ENCODE data around the gene CFI. TPM values are rescaled to one million over a fixed set of nuclear protein-coding genes. Genes with fewer than 3 reads are reported as not detected.
A peak's percentile ranks its signal among the peaks of the same experiment; 100 is the strongest.

CFI gene
- polyA plus RNA-seq, 2 donors = 5.7 to 7.9 TPM

- no peaks in the 10 kb centered on the region for H3K27me3 ChIP-seq (ENCODE audit: control insufficient read depth in 1 of 2, insufficient read depth in 2 of 2, low read length in 2 of 2)
Observed at GRCh38 chr4:109701566-109702410, 100.0 kb downstream of the CFI start.

GRCh38 chr4:109699553-109700225, 102.1 kb downstream of the CFI start:
- WGBS, 2 donors = 71 to 88% methylated on average over 8 of the region's 8 CpGs
- no peak overlapping the region for H3K27ac ChIP-seq (ENCODE audit: low read depth in 2 of 2, low read length in 1 of 2)

More at GRCh38 chr4:109701566-109702410, 100.0 kb downstream of the CFI start:
- Histone ChIP-seq H3K36me3 (ENCODE audit: control insufficient read depth in 2 of 2, insufficient read depth in 2 of 2, low read length in 1 of 2) (no peaks in the 10 kb centered on the region), H3K27ac (ENCODE audit: low read depth in 2 of 2, low read length in 1 of 2) (peak overlapping the region in 1 of 2 donors; percentile 97), H3K4me1 (ENCODE audit: control insufficient read depth in 2 of 2, insufficient read depth in 2 of 2, low read length in 1 of 2) (peaks cover 0 to 2% of the 10 kb centered on the region in 2 donors), H3K4me3 (ENCODE audit: low read depth in 1 of 2, low read length in 2 of 2) (peak overlapping the region; percentile 67 to 94), H3K9me3 (ENCODE audit: control insufficient read depth in 2 of 2, insufficient read depth in 1 of 2, low read depth in 1 of 2, low read length in 1 of 2) (no peaks in the 10 kb centered on the region)
- WGBS, 2 donors = 41 to 52% methylated on average over 21 of the region's 21 CpGs

GRCh38 chr4:109698656-109699055, 103.1 kb downstream of the CFI start:
- Histone ChIP-seq H3K4me3 (ENCODE audit: low read depth in 1 of 2, low read length in 2 of 2) (no peak overlapping the region), H3K27ac (ENCODE audit: low read depth in 2 of 2, low read length in 1 of 2) (no peak overlapping the region), H3K4me1 (ENCODE audit: control insufficient read depth in 2 of 2, insufficient read depth in 2 of 2, low read length in 1 of 2) (peaks cover 0 to 2% of the 10 kb centered on the region in 2 donors), H3K9me3 (ENCODE audit: control insufficient read depth in 2 of 2, insufficient read depth in 1 of 2, low read depth in 1 of 2, low read length in 1 of 2) (no peaks in the 10 kb centered on the region), H3K27me3 (ENCODE audit: control insufficient read depth in 1 of 2, insufficient read depth in 2 of 2, low read length in 2 of 2) (no peaks in the 10 kb centered on the region), H3K36me3 (ENCODE audit: control insufficient read depth in 2 of 2, insufficient read depth in 2 of 2, low read length in 1 of 2) (no peaks in the 10 kb centered on the region)
- 94 to 98% methylated on average over 1 of the region's 1 CpG for WGBS, 2 donors

More at GRCh38 chr4:109699553-109700225, 102.1 kb downstream of the CFI start:
- no peak overlapping the region for H3K4me3 ChIP-seq (ENCODE audit: low read depth in 1 of 2, low read length in 2 of 2)
- H3K9me3 ChIP-seq (ENCODE audit: control insufficient read depth in 2 of 2, insufficient read depth in 1 of 2, low read depth in 1 of 2, low read length in 1 of 2) = no peaks in the 10 kb centered on the region
- no peaks in the 10 kb centered on the region for H3K36me3 ChIP-seq (ENCODE audit: control insufficient read depth in 2 of 2, insufficient read depth in 2 of 2, low read length in 1 of 2)
- peaks cover 0 to 2% of the 10 kb centered on the region in 2 donors for H3K4me1 ChIP-seq (ENCODE audit: control insufficient read depth in 2 of 2, insufficient read depth in 2 of 2, low read length in 1 of 2)
- H3K27me3 ChIP-seq (ENCODE audit: control insufficient read depth in 1 of 2, insufficient read depth in 2 of 2, low read length in 2 of 2) = no peaks in the 10 kb centered on the region

- 89 to 92% methylated on average over 1 of the region's 1 CpG for WGBS, 2 donors
- Histone ChIP-seq H3K27ac (ENCODE audit: low read depth in 2 of 2, low read length in 1 of 2) (no peak overlapping the region), H3K9me3 (ENCODE audit: control insufficient read depth in 2 of 2, insufficient read depth in 1 of 2, low read depth in 1 of 2, low read length in 1 of 2) (no peaks in the 10 kb centered on the region), H3K4me3 (ENCODE audit: low read depth in 1 of 2, low read length in 2 of 2) (no peak overlapping the region), H3K27me3 (ENCODE audit: control insufficient read depth in 1 of 2, insufficient read depth in 2 of 2, low read length in 2 of 2) (no peaks in the 10 kb centered on the region), H3K36me3 (ENCODE audit: control insufficient read depth in 2 of 2, insufficient read depth in 2 of 2, low read length in 1 of 2) (peaks cover 0 to 5% of the 10 kb centered on the region in 2 donors), H3K4me1 (ENCODE audit: control insufficient read depth in 2 of 2, insufficient read depth in 2 of 2, low read length in 1 of 2) (no peaks in the 10 kb centered on the region)
Observed at GRCh38 chr4:109691411-109691920, 110.3 kb downstream of the CFI start.

Other genes starting within 250 kb of the CFI start
- 1 to 10 TPM; 4.3 to 9.4 TPM for gene MCUB, start 241.8 kb downstream of the CFI start, polyA plus RNA-seq
- gene CASP6, start 98.6 kb downstream of the CFI start, polyA plus RNA-seq = 10 to 100 TPM in 1 of 2 donors, 1 to 10 TPM in 1; 7.2 to 11.2 TPM
- gene PLA2G12A, start 71.9 kb downstream of the CFI start, polyA plus RNA-seq = 10 to 100 TPM in 1 of 2 donors, 1 to 10 TPM in 1; 5.5 to 24.8 TPM
- gene GAR1, start 13.8 kb upstream of the CFI start, polyA plus RNA-seq = 10 to 100 TPM; 15.9 to 23.1 TPM
- under 1 TPM; 0.06 to 0.07 TPM for gene RRH, start 26.0 kb upstream of the CFI start, polyA plus RNA-seq
- under 1 TPM; 0.11 to 0.24 TPM for gene LRIT3, start 46.1 kb upstream of the CFI start, polyA plus RNA-seq
- gene EGF, start 110.9 kb upstream of the CFI start, polyA plus RNA-seq = under 1 TPM; 0.10 to 0.25 TPM

Data from esophagus (tissue), 2 donors.